Colonic mucosa (tissue), 4 donors: ENCODE data around the gene NTMT1. TPM values are rescaled to one million over a fixed set of nuclear protein-coding genes. Genes with fewer than 3 reads are reported as not detected.
"Not testable (repeated sequence)": the region's sequence is repeated elsewhere in the genome, so short reads cannot be mapped to it uniquely, and the experiment has no call there.

Experiments
- DNase-seq: peaks from one replicate; pipeline ENCODE4 v3.0.0-alpha.2; 2020
- H3K27ac ChIP-seq: fragments of 200-600 bp; one replicate; pipeline ENCODE4 v1.8.0; 2021
- H3K27me3 ChIP-seq: fragments of 200-600 bp; one replicate; pipeline ENCODE4 v1.8.0; 2021
- H3K36me3 ChIP-seq: fragments of 200-600 bp; one replicate; pipeline ENCODE4 v1.8.0; 2021
- H3K4me1 ChIP-seq: fragments of 200-600 bp; one replicate; pipeline ENCODE4 v1.8.0; 2021; ENCODE audit warnings: mild to moderate bottlenecking
- H3K4me3 ChIP-seq: fragments of 200-600 bp; one replicate; pipeline ENCODE4 v1.8.0; 2021
- H3K9ac ChIP-seq, 2 donors: one replicate each; pipeline ENCODE4 v1.7.0; 2013; ENCODE audit warnings: control low read depth in 2 of 2, low read depth in 2 of 2, low read length in 2 of 2
- H3K9me3 ChIP-seq: fragments of 200-600 bp; one replicate; pipeline ENCODE4 v1.8.0; 2021
- CTCF ChIP-seq: fragments of 200-600 bp; IDR thresholded peaks from one replicate; pipeline ENCODE4 v1.8.0; 2022; ENCODE audit warnings: antibody characterized with exemption, mild to moderate bottlenecking
- intact Hi-C: fragments of 100-400 bp; cut with DNase I; formaldehyde crosslinking; loops from one replicate; pipeline ENCODE4 v1.14.1; 2022
- total RNA-seq, 2 donors: library from RNA; stranded (reverse); fragmentation: NEBNext Ultra II Directional in 1 of 2; extraction: Animal tissue kit (Norgen Biotek cat#: 25700) in 1 of 2; gene quantifications; one replicate each; pipeline ENCODE4 v1.2.1, GENCODE V29; 2021
- donor health status: healthy.
- donor health status: DM: no; HTN: no; CAD: no.
- donor health status: DM: no; HTN: no; CAD: no.

Gene NTMT1
- total RNA-seq, 2 donors from 2014 or later, result 25.3 to 50.2 TPM

DNA sequence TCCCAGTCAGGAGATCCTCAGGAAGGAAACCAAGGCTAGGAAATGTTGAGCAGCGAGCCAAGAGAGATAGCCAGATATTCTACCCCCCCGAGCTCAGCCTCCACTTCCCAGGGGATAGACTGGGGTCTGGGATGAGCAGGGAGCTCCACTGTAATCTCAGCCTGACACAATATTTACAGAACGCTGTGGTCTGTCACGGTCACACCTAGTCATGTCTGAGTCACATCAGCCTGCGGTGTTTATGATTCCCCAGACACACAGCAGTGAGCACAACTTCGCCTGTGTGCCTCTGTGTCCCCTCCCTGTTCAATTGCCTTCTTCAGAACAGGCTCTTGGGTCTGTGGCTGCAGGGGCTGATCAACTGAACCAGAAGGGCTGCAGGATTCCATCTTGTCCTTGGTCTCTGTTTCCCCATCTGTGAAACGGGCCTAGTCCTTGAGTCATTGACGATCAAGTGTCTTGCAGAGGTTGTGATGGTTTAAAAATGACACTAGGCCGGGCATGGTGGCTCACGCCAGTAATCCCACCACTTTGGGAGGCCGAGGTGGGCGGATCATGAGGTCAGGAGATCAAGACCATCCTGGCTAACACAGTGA is 30.9 kb downstream of the NTMT1 start:
- intact Hi-C loops, result no loop called here
- Histone ChIP-seq H3K4me3 (no peak overlapping the region), H3K9ac (no peak overlapping the region), H3K4me1 (no peaks in the 10 kb centered on the region), H3K27ac (no peak overlapping the region), H3K27me3 (no peaks in the 10 kb centered on the region), H3K9me3 (no peaks in the 10 kb centered on the region), H3K36me3 (no peaks in the 10 kb centered on the region)
- no peak for DNase-seq
- no peak for TF ChIP-seq CTCF

GRCh38 chr9:129661029-129661428 is 35.1 kb downstream of the NTMT1 start:
- intact Hi-C loops, result no loop called here
- TF ChIP-seq CTCF, result no peak
- no peak for DNase-seq

GRCh38 chr9:129662239-129662638 is 36.3 kb downstream of the NTMT1 start:
- H3K36me3 ChIP-seq, H3K4me3 ChIP-seq, intact Hi-C loops, H3K27ac ChIP-seq, H3K4me1 ChIP-seq, DNase-seq, H3K9me3 ChIP-seq, H3K9ac ChIP-seq: not testable (repeated sequence)
- peaks cover 24% of the 10 kb centered on the region for H3K27me3 ChIP-seq

More at GRCh38 chr9:129661029-129661428, 35.1 kb downstream of the NTMT1 start:
- Histone ChIP-seq H3K9me3 (no peaks in the 10 kb centered on the region), H3K27me3 (peaks cover 12% of the 10 kb centered on the region), H3K36me3 (no peaks in the 10 kb centered on the region), H3K4me3 (no peak overlapping the region), H3K4me1 (peaks cover 4% of the 10 kb centered on the region), H3K9ac (no peak overlapping the region), H3K27ac (no peak overlapping the region)

DNA sequence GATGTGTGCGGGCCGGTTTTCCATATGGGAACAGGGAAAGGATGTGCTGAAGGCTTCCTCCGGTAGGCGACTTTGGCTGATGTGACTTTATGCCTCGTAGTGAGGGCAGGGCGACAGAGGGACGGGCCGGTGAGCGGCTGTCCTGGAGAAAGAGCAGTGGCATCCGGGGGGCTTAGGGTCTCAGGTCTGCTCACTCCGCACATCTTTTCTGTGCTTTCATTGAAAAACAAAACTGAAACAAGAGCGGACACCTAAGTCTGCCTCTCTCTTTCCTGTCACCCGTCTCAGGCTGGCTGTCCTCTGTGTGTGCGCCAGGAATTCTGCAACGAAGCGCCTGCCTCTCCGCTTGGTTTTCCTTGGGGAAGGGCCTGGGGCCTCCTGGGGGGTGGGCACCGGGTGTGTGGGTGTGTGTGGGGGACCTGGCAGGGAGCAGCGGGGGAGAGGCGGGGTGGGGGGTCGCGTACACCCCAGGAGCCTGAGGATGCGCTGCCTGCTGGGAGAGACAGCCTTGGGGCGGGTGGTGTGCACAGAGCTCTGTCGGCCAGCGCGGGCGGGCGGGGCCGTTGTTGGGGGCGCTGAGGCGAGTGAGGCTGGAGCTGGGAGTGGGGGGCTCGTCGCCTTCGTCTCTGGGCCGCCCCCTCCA is 38.9 kb downstream of the NTMT1 start:
- Histone ChIP-seq H3K4me3 (peak overlapping the region; percentile 19), H3K27me3 (peaks cover 24% of the 10 kb centered on the region), H3K9ac (no peak overlapping the region), H3K9me3 (no peaks in the 10 kb centered on the region), H3K36me3 (no peaks in the 10 kb centered on the region), H3K4me1 (peaks cover 4% of the 10 kb centered on the region), H3K27ac (no peak overlapping the region)
- intact Hi-C loops, result no loop called here
- TF ChIP-seq CTCF, result no peak
- no peak for DNase-seq

DNA sequence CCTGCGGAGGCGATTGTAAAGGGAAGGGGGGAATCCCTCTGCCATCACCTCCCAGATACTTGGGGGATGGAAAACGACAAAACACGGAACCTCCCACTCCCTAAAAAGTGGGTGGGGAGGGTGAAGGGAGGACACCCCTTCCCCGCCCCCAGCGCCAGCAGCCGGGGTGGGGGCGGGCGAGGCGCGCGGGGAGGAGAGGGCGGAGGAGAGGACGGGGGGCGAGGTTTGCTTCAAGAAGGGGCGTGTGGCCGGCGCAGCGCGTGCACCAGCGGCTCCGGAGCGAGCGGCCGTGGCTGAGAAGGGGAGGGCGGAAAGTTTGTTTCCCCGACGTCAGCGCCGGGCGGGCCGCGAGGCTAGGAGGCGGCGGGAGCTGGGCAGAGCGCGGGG is 39.4 kb downstream of the NTMT1 start, which contains the start of gene PRRX2:
PRRX2 (plus strand) TSS at position 259 of the 387 bp plus-strand sequence. CDS start 221 bp downstream, outside the sequence.
- intact Hi-C loops, result no loop called here
- Histone ChIP-seq H3K27ac (no peak within 1 kb of the TSS), H3K4me1 (peaks cover 4% of the 10 kb centered on the region), H3K4me3 (peak within 1 kb of the TSS; percentile 19), H3K36me3 (no peaks in the 10 kb centered on the region), H3K9ac (no peak within 1 kb of the TSS), H3K9me3 (no peaks in the 10 kb centered on the region), H3K27me3 (peaks cover 24% of the 10 kb centered on the region)
- no peak for DNase-seq
- TF ChIP-seq CTCF, result no peak
